ENCODE data around the gene VIPR2. TPM values are rescaled to one million over a fixed set of nuclear protein-coding genes. Genes with fewer than 3 reads are reported as not detected.
"Not testable (repeated sequence)": the region's sequence is repeated elsewhere in the genome, so short reads cannot be mapped to it uniquely, and the experiment has no call there.

Gene VIPR2
- polyA plus RNA-seq, 3 donors, result not detected

GRCh38 chr7:159083698-159084068 is 61.0 kb downstream of the VIPR2 start:
- no peaks in the 10 kb centered on the region for H4K20me1 ChIP-seq (ENCODE audit: insufficient read depth, low read length)
- Mint-ChIP-seq H3K9me3 (peaks cover 0 to 5% (median 2%) of the 10 kb centered on the region in 7 donors), H3K27ac (no peak overlapping the region), H3K27me3 (ENCODE audit: low read depth in 3 of 3) (peaks cover 0 to 2% (median 1%) of the 10 kb centered on the region in 3 donors), H3K4me3 (no peak overlapping the region), H3K4me1 (no peaks in the 10 kb centered on the region), H3K36me3 (no peaks in the 10 kb centered on the region)
- H3K36me3 ChIP-seq (replicated peaks in 1 of 2; ENCODE audit: control insufficient read depth in 1 of 2, insufficient read depth in 2 of 2, low read length in 2 of 2), result no peaks in the 10 kb centered on the region
- H3K4me2 ChIP-seq (replicated peaks; ENCODE audit: extremely low read depth, low read length, poor library complexity, severe bottlenecking), result no peak overlapping the region
- WGBS (ENCODE audit: insufficient coverage), result 96% methylated on average over 2 of the region's 2 CpGs
- H3K9ac ChIP-seq (ENCODE audit: insufficient read depth, low read length, poor library complexity, severe bottlenecking), result no peak overlapping the region
- no peak for TF ChIP-seq CTCF (IDR thresholded peaks at IDR 0.05)
- no peak for DNase-seq
- H3K27me3 ChIP-seq (ENCODE audit: control insufficient read depth in 2 of 2, insufficient read depth in 2 of 2, low read length in 2 of 2), result no peaks in the 10 kb centered on the region
- no peaks in the 10 kb centered on the region for H3K79me2 ChIP-seq (ENCODE audit: insufficient read depth, low read length)
- no peak overlapping the region for H2AFZ ChIP-seq (ENCODE audit: insufficient read depth, low read depth, low read length, poor library complexity, severe bottlenecking)
- H3K4me1 ChIP-seq (ENCODE audit: control insufficient read depth in 1 of 2, insufficient read depth in 2 of 2, low read length in 2 of 2), result no peaks in the 10 kb centered on the region
- H3K4me3 ChIP-seq (replicated peaks in 1 of 3; ENCODE audit: low read depth in 2 of 3, low read length in 3 of 3), result no peak overlapping the region
- no peaks in the 10 kb centered on the region for H3K9me3 ChIP-seq (replicated peaks in 1 of 2; ENCODE audit: control insufficient read depth in 1 of 2, insufficient read depth in 1 of 2, low read length in 2 of 2)
- no peak overlapping the region for H3K27ac ChIP-seq (ENCODE audit: low read depth in 1 of 2, low read length in 2 of 2)
- intact Hi-C loops (cut with micrococcal nuclease), result no loop called here

- Histone ChIP-seq H3K9ac (ENCODE audit: insufficient read depth, low read length, poor library complexity, severe bottlenecking) (no peak overlapping the region), H3K4me2 (replicated peaks; ENCODE audit: extremely low read depth, low read length, poor library complexity, severe bottlenecking) (no peak overlapping the region), H3K9me3 (replicated peaks in 1 of 2; ENCODE audit: control insufficient read depth in 1 of 2, insufficient read depth in 1 of 2, low read length in 2 of 2) (no peaks in the 10 kb centered on the region), H3K27ac (ENCODE audit: low read depth in 1 of 2, low read length in 2 of 2) (no peak overlapping the region), H3K79me2 (ENCODE audit: insufficient read depth, low read length) (no peaks in the 10 kb centered on the region), H3K27me3 (ENCODE audit: control insufficient read depth in 2 of 2, insufficient read depth in 2 of 2, low read length in 2 of 2) (no peaks in the 10 kb centered on the region), H4K20me1 (ENCODE audit: insufficient read depth, low read length) (no peaks in the 10 kb centered on the region), H3K4me1 (ENCODE audit: control insufficient read depth in 1 of 2, insufficient read depth in 2 of 2, low read length in 2 of 2) (no peaks in the 10 kb centered on the region), H3K36me3 (replicated peaks in 1 of 2; ENCODE audit: control insufficient read depth in 1 of 2, insufficient read depth in 2 of 2, low read length in 2 of 2) (no peaks in the 10 kb centered on the region), H3K4me3 (replicated peaks in 1 of 3; ENCODE audit: low read depth in 2 of 3, low read length in 3 of 3) (no peak overlapping the region), H2AFZ (ENCODE audit: insufficient read depth, low read depth, low read length, poor library complexity, severe bottlenecking) (no peak overlapping the region)
- no peak for TF ChIP-seq CTCF (IDR thresholded peaks at IDR 0.05)
- Mint-ChIP-seq H3K4me1 (no peaks in the 10 kb centered on the region), H3K27ac (no peak overlapping the region), H3K4me3 (no peak overlapping the region), H3K27me3 (ENCODE audit: low read depth in 3 of 3) (peaks cover 0 to 2% (median 1%) of the 10 kb centered on the region in 3 donors), H3K9me3 (peaks cover 0 to 5% (median 2%) of the 10 kb centered on the region in 7 donors), H3K36me3 (no peaks in the 10 kb centered on the region)
- DNase-seq, result no peak
- intact Hi-C loops (cut with micrococcal nuclease), result no loop called here
- 91% methylated on average over 4 of the region's 13 CpGs for WGBS (ENCODE audit: insufficient coverage)
Observed at GRCh38 chr7:159083001-159083697, 61.5 kb downstream of the VIPR2 start.

- not testable (repeated sequence) for H3K36me3 Mint-ChIP-seq, H3K4me3 Mint-ChIP-seq
- WGBS (ENCODE audit: insufficient coverage), result no CpG with 5 or more reads among the region's 5 CpGs
Observed at GRCh38 chr7:159082075-159082474, 62.6 kb downstream of the VIPR2 start.

More at GRCh38 chr7:159082075-159082474, 62.6 kb downstream of the VIPR2 start:
- H3K4me2 ChIP-seq (replicated peaks; ENCODE audit: extremely low read depth, low read length, poor library complexity, severe bottlenecking); H3K4me3 ChIP-seq (replicated peaks in 1 of 3; ENCODE audit: low read depth in 2 of 3, low read length in 3 of 3); H3K27ac ChIP-seq (ENCODE audit: low read depth in 1 of 2, low read length in 2 of 2); H3K27ac Mint-ChIP-seq; H3K9me3 Mint-ChIP-seq; DNase-seq; H3K79me2 ChIP-seq (ENCODE audit: insufficient read depth, low read length); H3K4me1 ChIP-seq (ENCODE audit: control insufficient read depth in 1 of 2, insufficient read depth in 2 of 2, low read length in 2 of 2); H2AFZ ChIP-seq (ENCODE audit: insufficient read depth, low read depth, low read length, poor library complexity, severe bottlenecking); H4K20me1 ChIP-seq (ENCODE audit: insufficient read depth, low read length); intact Hi-C loops (cut with micrococcal nuclease); H3K9ac ChIP-seq (ENCODE audit: insufficient read depth, low read length, poor library complexity, severe bottlenecking); H3K9me3 ChIP-seq (replicated peaks in 1 of 2; ENCODE audit: control insufficient read depth in 1 of 2, insufficient read depth in 1 of 2, low read length in 2 of 2); H3K4me1 Mint-ChIP-seq; H3K36me3 ChIP-seq (replicated peaks in 1 of 2; ENCODE audit: control insufficient read depth in 1 of 2, insufficient read depth in 2 of 2, low read length in 2 of 2); H3K27me3 Mint-ChIP-seq (ENCODE audit: low read depth in 3 of 3); H3K27me3 ChIP-seq (ENCODE audit: control insufficient read depth in 2 of 2, insufficient read depth in 2 of 2, low read length in 2 of 2): not testable (repeated sequence)

Measured in CD14-positive monocyte (primary cell).